ENCODE results near the gene MTHFD1L.

DNA sequence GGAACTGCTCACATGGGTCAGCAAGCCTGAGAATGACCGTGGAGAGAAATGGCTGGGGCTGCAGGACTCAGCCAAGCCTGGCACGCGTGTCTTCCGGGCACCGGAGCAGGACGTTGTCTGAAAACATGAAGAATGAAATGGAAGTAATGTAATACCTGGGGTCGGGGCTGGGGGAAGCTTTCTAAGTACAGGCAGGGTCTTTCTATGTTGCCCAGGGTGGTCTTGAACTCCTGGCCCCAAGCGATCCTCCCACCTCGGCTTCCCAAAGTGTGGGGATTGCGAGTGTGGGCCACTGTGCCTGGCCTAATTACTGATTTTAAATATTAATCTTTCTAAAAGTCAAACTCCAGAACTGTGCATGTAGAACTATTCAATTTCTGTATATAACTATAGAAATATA, 218.8 kb downstream of the MTHFD1L start:
- TF ChIP-seq POLR2AphosphoS5 (IDR thresholded peaks at IDR 0.05; ENCODE audit: borderline replicate concordance, low read depth, low read length) (no peak), EZH2 (IDR thresholded peaks at IDR 0.05) (no peak)
